ENCODE results near the gene IGSF9B. TPM values are rescaled to one million over a fixed set of nuclear protein-coding genes. Genes with fewer than 3 reads are reported as not detected.

The IGSF9B gene
- polyA plus RNA-seq, 1 donor (not counting 4 experiments of a cell fraction or from before 2014, with no cell fraction given) = 0.66 TPM

GRCh38 chr11:133987171-133987570, 30.4 kb upstream of the IGSF9B start:
- dilution Hi-C loops (cut with MboI; ENCODE audit: extremely low pct_ligation_motif_present, low sequenced_read_pairs) = no loop called here
- Histone ChIP-seq H4K20me1 (ENCODE audit: control insufficient read depth, extremely low read depth, insufficient read depth, low read length) (no peaks in the 10 kb centered on the region), H3K9ac (ENCODE audit: control insufficient read depth, extremely low read depth, insufficient read depth, low read length) (no peak overlapping the region), H3K27me3 (ENCODE audit: control insufficient read depth, extremely low read depth, insufficient read depth, low read length) (no peaks in the 10 kb centered on the region), H3K4me1 (ENCODE audit: control insufficient read depth, extremely low read depth, insufficient read depth, low read length) (peaks cover 7% of the 10 kb centered on the region), H2AFZ (ENCODE audit: control insufficient read depth, low read length) (no peak overlapping the region), H3K9me3 (ENCODE audit: control insufficient read depth, low read depth, low read length) (no peaks in the 10 kb centered on the region), H3K4me2 (ENCODE audit: control insufficient read depth, extremely low read depth, insufficient read depth, low read depth, low read length) (no peak overlapping the region), H3K36me3 (ENCODE audit: control insufficient read depth in 2 of 2, extremely low read depth in 1 of 2, insufficient read depth in 2 of 2, low read length in 2 of 2) (no peaks in the 10 kb centered on the region), H3K9me1 (ENCODE audit: control insufficient read depth, extremely low read depth, insufficient read depth, low read length) (no peaks in the 10 kb centered on the region), H3K4me3 (ENCODE audit: control insufficient read depth in 2 of 3, extremely low read depth in 1 of 3, insufficient read depth in 2 of 3, low read depth in 1 of 3, low read length in 3 of 3) (no peak overlapping the region), H3K27ac (ENCODE audit: control insufficient read depth, insufficient read depth, low read length) (no peak overlapping the region), H3K79me2 (ENCODE audit: control insufficient read depth, insufficient read depth, low read length) (no peaks in the 10 kb centered on the region)
- DNase-seq (ENCODE audit: low read depth, low spot score) (no peak), FAIRE-seq (no peak)
- TF ChIP-seq CTCF (optimal IDR thresholded peaks at IDR 0.05 in 1 of 3, IDR thresholded peaks at IDR 0.05 in 1 of 3, conservative IDR thresholded peaks at IDR 0.05 in 1 of 3; ENCODE audit: extremely low read depth in 1 of 3, insufficient read depth in 2 of 3, low read length in 3 of 3) (no peak), EZH2 (IDR thresholded peaks at IDR 0.05; ENCODE audit: low read length) (no peak)

- H3K27me3 ChIP-seq (ENCODE audit: control insufficient read depth, extremely low read depth, insufficient read depth, low read length) = peaks cover 5% of the 10 kb centered on the region
These were observed 29.5 kb upstream of the IGSF9B start for GRCh38 chr11:133985981-133986944.

More at GRCh38 chr11:133985981-133986944, 29.5 kb upstream of the IGSF9B start:
- Histone ChIP-seq H3K36me3 (ENCODE audit: control insufficient read depth in 2 of 2, extremely low read depth in 1 of 2, insufficient read depth in 2 of 2, low read length in 2 of 2) (no peaks in the 10 kb centered on the region), H3K9me3 (ENCODE audit: control insufficient read depth, low read depth, low read length) (no peaks in the 10 kb centered on the region), H3K4me2 (ENCODE audit: control insufficient read depth, extremely low read depth, insufficient read depth, low read depth, low read length) (no peak overlapping the region), H3K4me3 (ENCODE audit: control insufficient read depth in 2 of 3, extremely low read depth in 1 of 3, insufficient read depth in 2 of 3, low read depth in 1 of 3, low read length in 3 of 3) (no peak overlapping the region), H3K9ac (ENCODE audit: control insufficient read depth, extremely low read depth, insufficient read depth, low read length) (no peak overlapping the region), H2AFZ (ENCODE audit: control insufficient read depth, low read length) (no peak overlapping the region), H3K79me2 (ENCODE audit: control insufficient read depth, insufficient read depth, low read length) (no peaks in the 10 kb centered on the region), H3K9me1 (ENCODE audit: control insufficient read depth, extremely low read depth, insufficient read depth, low read length) (no peaks in the 10 kb centered on the region), H3K4me1 (ENCODE audit: control insufficient read depth, extremely low read depth, insufficient read depth, low read length) (no peaks in the 10 kb centered on the region), H4K20me1 (ENCODE audit: control insufficient read depth, extremely low read depth, insufficient read depth, low read length) (no peaks in the 10 kb centered on the region), H3K27ac (ENCODE audit: control insufficient read depth, insufficient read depth, low read length) (no peak overlapping the region)
- TF ChIP-seq CTCF (optimal IDR thresholded peaks at IDR 0.05 in 1 of 3, IDR thresholded peaks at IDR 0.05 in 1 of 3, conservative IDR thresholded peaks at IDR 0.05 in 1 of 3; ENCODE audit: extremely low read depth in 1 of 3, insufficient read depth in 2 of 3, low read length in 3 of 3) (no peak), EZH2 (IDR thresholded peaks at IDR 0.05; ENCODE audit: low read length) (no peak)
- no peak for FAIRE-seq
- no peak for DNase-seq (ENCODE audit: low read depth, low spot score)
- dilution Hi-C loops (cut with MboI; ENCODE audit: extremely low pct_ligation_motif_present, low sequenced_read_pairs) = no loop called here

All from keratinocyte (primary cell).